Measurements from ENCODE around the gene TMEM140. TPM values are rescaled to one million over a fixed set of nuclear protein-coding genes. Genes with fewer than 3 reads are reported as not detected.

The TMEM140 gene
- total RNA-seq, 3 donors from 2014 or later (not counting 1 experiment from before 2014, with no cell fraction given) = 60.0 to 81.7 (median 76.9) TPM

DNA sequence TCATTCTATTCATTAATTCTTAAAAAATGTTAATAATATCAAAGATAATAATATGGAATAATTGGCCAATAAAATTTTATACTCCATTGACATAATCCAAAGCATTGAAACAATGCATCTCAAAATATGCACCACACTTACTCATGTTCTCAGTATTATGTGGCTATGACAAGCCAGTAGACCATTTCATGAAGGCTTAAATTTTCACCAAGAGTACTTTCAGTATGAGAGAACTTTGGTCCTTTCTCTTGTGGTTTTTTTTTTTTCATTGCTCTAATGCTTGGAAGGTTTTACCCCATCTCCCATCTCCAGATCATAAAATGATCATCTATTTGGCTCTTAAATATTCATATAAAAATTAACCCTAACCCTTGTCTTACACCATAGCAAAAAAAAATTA is 45.5 kb upstream of the TMEM140 start:
- peaks cover 2% of the 10 kb centered on the region in 2 donors for H3K9me3 Mint-ChIP-seq

DNA sequence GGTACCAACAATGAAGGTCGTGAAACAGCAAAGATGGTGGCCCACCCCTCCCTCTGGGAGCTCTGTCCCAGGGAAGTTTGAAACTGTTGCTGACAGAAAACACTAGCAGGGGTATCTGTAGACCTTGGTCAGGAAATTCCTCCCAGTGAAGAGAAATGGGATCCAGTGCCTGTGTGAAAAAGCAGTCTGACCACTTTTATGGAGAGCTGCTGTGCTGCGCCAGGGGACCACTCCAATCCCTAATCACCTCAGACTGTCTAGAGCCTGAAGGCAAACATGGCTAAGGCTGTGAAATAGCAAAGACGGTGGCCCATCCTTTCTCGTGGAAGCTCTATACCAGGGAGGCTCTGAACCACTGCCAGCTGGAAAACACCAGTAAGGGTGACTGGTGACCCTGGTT is 38.3 kb upstream of the TMEM140 start:
- TF ChIP-seq, protein P1, sequence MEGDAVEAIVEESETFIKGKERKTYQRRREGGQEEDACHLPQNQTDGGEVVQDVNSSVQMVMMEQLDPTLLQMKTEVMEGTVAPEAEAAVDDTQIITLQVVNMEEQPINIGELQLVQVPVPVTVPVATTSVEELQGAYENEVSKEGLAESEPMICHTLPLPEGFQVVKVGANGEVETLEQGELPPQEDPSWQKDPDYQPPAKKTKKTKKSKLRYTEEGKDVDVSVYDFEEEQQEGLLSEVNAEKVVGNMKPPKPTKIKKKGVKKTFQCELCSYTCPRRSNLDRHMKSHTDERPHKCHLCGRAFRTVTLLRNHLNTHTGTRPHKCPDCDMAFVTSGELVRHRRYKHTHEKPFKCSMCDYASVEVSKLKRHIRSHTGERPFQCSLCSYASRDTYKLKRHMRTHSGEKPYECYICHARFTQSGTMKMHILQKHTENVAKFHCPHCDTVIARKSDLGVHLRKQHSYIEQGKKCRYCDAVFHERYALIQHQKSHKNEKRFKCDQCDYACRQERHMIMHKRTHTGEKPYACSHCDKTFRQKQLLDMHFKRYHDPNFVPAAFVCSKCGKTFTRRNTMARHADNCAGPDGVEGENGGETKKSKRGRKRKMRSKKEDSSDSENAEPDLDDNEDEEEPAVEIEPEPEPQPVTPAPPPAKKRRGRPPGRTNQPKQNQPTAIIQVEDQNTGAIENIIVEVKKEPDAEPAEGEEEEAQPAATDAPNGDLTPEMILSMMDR (IDR thresholded peaks at IDR 0.05) = no peak
- no peaks in the 10 kb centered on the region for H3K4me1 ChIP-seq (ENCODE audit: control insufficient read depth, insufficient read depth, low read length)
- Mint-ChIP-seq H3K4me1 (no peaks in the 10 kb centered on the region), H3K27me3 (ENCODE audit: low read depth in 2 of 2) (no peaks in the 10 kb centered on the region), H3K4me3 (no peak overlapping the region), H3K9me3 (peaks cover 0 to 4% of the 10 kb centered on the region in 2 donors), H3K36me3 (peaks cover 14% of the 10 kb centered on the region), H3K27ac (no peak overlapping the region)
- no peaks in the 10 kb centered on the region for H3K9me3 ChIP-seq (ENCODE audit: control insufficient read depth, insufficient read depth, low read length)
- intact Hi-C loops (cut with micrococcal nuclease) = no loop called here
- no peak overlapping the region for H3K27ac ChIP-seq (ENCODE audit: low read length)
- no peaks in the 10 kb centered on the region for H3K27me3 ChIP-seq (ENCODE audit: control insufficient read depth, insufficient read depth, low read length)
- WGBS (ENCODE audit: insufficient coverage) = 94% methylated on average over 4 of the region's 4 CpGs
- DNase-seq = no peak
- no peak for ATAC-seq
- H3K4me3 ChIP-seq (ENCODE audit: low read length) = no peak overlapping the region
- H3K36me3 ChIP-seq (ENCODE audit: control insufficient read depth, insufficient read depth, low read length) = no peaks in the 10 kb centered on the region

More for the DNA sequence above, 45.5 kb upstream of the TMEM140 start:
- H3K27me3 ChIP-seq (ENCODE audit: control insufficient read depth, insufficient read depth, low read length) = no peaks in the 10 kb centered on the region
- H3K4me3 Mint-ChIP-seq = no peak overlapping the region
- peaks cover 8% of the 10 kb centered on the region for H3K36me3 Mint-ChIP-seq
- H3K27ac Mint-ChIP-seq = no peak overlapping the region
- ATAC-seq = no peak
- no peak overlapping the region for H3K4me3 ChIP-seq (ENCODE audit: low read length)
- H3K36me3 ChIP-seq (ENCODE audit: control insufficient read depth, insufficient read depth, low read length) = no peaks in the 10 kb centered on the region
- TF ChIP-seq, protein P1 (IDR thresholded peaks at IDR 0.05) = no peak
- no peak overlapping the region for H3K27ac ChIP-seq (ENCODE audit: low read length)
- no peaks in the 10 kb centered on the region for H3K27me3 Mint-ChIP-seq (ENCODE audit: low read depth in 2 of 2)
- no peak for DNase-seq
- no peaks in the 10 kb centered on the region for H3K4me1 Mint-ChIP-seq
- intact Hi-C loops (cut with micrococcal nuclease) = loop anchor here (2.0 kb wide), 1 partner anchor 58 kb away; no protein-coding TSS in a partner anchor
- no peaks in the 10 kb centered on the region for H3K4me1 ChIP-seq (ENCODE audit: control insufficient read depth, insufficient read depth, low read length)
- no peaks in the 10 kb centered on the region for H3K9me3 ChIP-seq (ENCODE audit: control insufficient read depth, insufficient read depth, low read length)

DNA sequence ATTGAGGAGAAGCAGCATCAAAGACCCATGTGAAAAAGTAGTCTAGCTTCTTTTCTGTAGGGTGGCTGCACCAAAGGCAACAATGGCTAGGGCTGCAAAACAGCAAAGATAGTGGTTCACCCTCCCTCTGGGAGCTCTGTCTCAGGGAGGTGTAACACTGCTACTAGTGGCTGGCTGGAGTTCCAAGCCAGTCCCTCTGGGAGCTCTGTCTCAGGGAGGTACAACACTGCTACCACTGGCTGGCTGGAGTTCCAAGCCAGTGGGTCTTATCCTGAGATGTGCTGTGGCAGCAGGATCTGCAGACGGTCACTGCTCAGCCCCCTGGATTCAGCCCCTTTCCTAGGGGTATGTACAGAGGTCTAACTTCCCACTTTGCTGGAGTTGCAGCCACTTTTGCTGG is 37.9 kb upstream of the TMEM140 start:
- H3K27me3 Mint-ChIP-seq (ENCODE audit: low read depth in 2 of 2) = no peaks in the 10 kb centered on the region
- 96% methylated on average over 1 of the region's 1 CpG for WGBS (ENCODE audit: insufficient coverage)

DNA sequence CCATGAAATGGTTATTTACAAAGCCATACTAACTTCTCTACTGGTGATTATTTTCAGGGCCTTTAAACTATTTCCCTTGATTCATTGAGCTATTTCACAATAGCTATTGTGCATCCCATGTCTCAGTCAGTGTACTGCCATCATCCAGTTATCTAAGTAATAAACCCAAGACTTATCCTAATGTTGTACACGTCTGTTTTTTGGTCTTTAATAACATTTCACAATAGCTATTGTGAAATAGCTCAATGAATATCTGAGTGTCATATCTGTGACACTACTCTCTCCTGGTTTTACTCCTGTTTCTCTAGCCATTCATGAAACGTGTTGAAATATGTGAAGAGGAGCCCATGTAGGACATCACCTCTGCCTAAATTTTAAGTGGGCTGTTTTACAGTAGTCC is 36.5 kb upstream of the TMEM140 start:
- 92% methylated on average over 1 of the region's 2 CpGs for WGBS (ENCODE audit: insufficient coverage)

More for the DNA sequence above, 37.9 kb upstream of the TMEM140 start:
- ATAC-seq = no peak
- Mint-ChIP-seq H3K4me1 (no peaks in the 10 kb centered on the region), H3K4me3 (no peak overlapping the region), H3K27ac (no peak overlapping the region), H3K9me3 (peaks cover 0 to 4% of the 10 kb centered on the region in 2 donors), H3K36me3 (peaks cover 14% of the 10 kb centered on the region)
- DNase-seq = no peak
- no peaks in the 10 kb centered on the region for H3K9me3 ChIP-seq (ENCODE audit: control insufficient read depth, insufficient read depth, low read length)
- no peaks in the 10 kb centered on the region for H3K27me3 ChIP-seq (ENCODE audit: control insufficient read depth, insufficient read depth, low read length)
- no peaks in the 10 kb centered on the region for H3K36me3 ChIP-seq (ENCODE audit: control insufficient read depth, insufficient read depth, low read length)
- H3K4me1 ChIP-seq (ENCODE audit: control insufficient read depth, insufficient read depth, low read length) = no peaks in the 10 kb centered on the region
- H3K27ac ChIP-seq (ENCODE audit: low read length) = no peak overlapping the region
- H3K4me3 ChIP-seq (ENCODE audit: low read length) = no peak overlapping the region
- TF ChIP-seq, protein P1 (IDR thresholded peaks at IDR 0.05) = no peak
- intact Hi-C loops (cut with micrococcal nuclease) = no loop called here

More for the DNA sequence above, 36.5 kb upstream of the TMEM140 start:
- TF ChIP-seq, protein P1 (IDR thresholded peaks at IDR 0.05) = no peak
- H3K36me3 Mint-ChIP-seq = peaks cover 14% of the 10 kb centered on the region
- H3K9me3 Mint-ChIP-seq = peaks cover 0 to 4% of the 10 kb centered on the region in 2 donors
- Histone ChIP-seq H3K27ac (ENCODE audit: low read length) (no peak overlapping the region), H3K9me3 (ENCODE audit: control insufficient read depth, insufficient read depth, low read length) (no peaks in the 10 kb centered on the region), H3K27me3 (ENCODE audit: control insufficient read depth, insufficient read depth, low read length) (no peaks in the 10 kb centered on the region), H3K4me3 (ENCODE audit: low read length) (no peak overlapping the region), H3K36me3 (ENCODE audit: control insufficient read depth, insufficient read depth, low read length) (no peaks in the 10 kb centered on the region), H3K4me1 (ENCODE audit: control insufficient read depth, insufficient read depth, low read length) (no peaks in the 10 kb centered on the region)
- ATAC-seq = no peak
- intact Hi-C loops (cut with micrococcal nuclease) = no loop called here
- H3K27ac Mint-ChIP-seq = no peak overlapping the region
- no peak overlapping the region for H3K4me3 Mint-ChIP-seq
- no peak for DNase-seq
- H3K27me3 Mint-ChIP-seq (ENCODE audit: low read depth in 2 of 2) = no peaks in the 10 kb centered on the region
- no peaks in the 10 kb centered on the region for H3K4me1 Mint-ChIP-seq

Measured in natural killer cell (primary cell).